ENCODE data around the gene RUBCN. TPM values are rescaled to one million over a fixed set of nuclear protein-coding genes. Genes with fewer than 3 reads are reported as not detected.

RUBCN gene
- total and polyA plus RNA-seq, 8 donors, result 12.3 to 33.0 (median 14.5) TPM

DNA sequence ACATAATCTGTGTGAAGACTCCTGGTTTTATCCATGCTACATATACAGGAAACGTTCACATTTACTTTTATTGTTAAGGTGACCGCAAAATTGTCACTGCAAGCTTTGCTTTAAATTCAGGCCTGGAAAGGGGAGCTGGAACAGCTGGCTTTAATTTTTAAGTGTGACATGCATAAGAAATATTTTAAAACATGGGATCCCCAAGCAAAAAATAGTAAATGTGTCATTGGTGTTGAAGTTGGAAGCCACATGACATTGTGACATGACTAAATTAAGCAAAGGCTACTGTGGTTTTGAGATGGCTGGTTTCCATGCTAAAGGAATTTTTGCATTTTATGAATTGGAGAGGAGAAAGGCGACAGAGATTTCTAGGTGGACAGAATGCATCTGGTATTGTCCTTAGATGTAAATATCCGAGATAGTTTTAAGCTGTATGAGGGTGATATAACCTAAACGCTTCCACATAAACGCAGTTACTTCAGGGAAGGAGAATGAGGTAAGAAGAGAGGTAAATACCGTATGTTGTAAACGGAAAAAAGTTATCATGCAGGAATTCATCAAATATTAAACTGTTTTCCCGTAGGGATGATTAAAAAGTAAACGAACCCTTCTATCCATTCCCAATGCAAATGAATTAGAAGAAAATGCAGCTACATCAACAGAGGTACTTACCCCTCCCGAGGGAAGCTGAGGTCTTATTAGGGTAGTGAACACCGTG is 12.1 kb upstream of the RUBCN start:
- DNase-seq, result no peak
- Histone ChIP-seq H3K4me3 (peak overlapping the region; percentile 90 to 98), H3K36me3 (no peaks in the 10 kb centered on the region), H3K27me3 (no peaks in the 10 kb centered on the region), H3K4me1 (peaks cover 8 to 45% of the 10 kb centered on the region in 2 donors), H3K27ac (peak overlapping the region; percentile 89 to 96), H3K9me3 (no peaks in the 10 kb centered on the region)
- ATAC-seq, result no peak
- TF ChIP-seq, protein P1, sequence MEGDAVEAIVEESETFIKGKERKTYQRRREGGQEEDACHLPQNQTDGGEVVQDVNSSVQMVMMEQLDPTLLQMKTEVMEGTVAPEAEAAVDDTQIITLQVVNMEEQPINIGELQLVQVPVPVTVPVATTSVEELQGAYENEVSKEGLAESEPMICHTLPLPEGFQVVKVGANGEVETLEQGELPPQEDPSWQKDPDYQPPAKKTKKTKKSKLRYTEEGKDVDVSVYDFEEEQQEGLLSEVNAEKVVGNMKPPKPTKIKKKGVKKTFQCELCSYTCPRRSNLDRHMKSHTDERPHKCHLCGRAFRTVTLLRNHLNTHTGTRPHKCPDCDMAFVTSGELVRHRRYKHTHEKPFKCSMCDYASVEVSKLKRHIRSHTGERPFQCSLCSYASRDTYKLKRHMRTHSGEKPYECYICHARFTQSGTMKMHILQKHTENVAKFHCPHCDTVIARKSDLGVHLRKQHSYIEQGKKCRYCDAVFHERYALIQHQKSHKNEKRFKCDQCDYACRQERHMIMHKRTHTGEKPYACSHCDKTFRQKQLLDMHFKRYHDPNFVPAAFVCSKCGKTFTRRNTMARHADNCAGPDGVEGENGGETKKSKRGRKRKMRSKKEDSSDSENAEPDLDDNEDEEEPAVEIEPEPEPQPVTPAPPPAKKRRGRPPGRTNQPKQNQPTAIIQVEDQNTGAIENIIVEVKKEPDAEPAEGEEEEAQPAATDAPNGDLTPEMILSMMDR (IDR thresholded peaks at IDR 0.05), result no peak
- intact Hi-C loops (cut with DNase I), result no loop called here

DNA sequence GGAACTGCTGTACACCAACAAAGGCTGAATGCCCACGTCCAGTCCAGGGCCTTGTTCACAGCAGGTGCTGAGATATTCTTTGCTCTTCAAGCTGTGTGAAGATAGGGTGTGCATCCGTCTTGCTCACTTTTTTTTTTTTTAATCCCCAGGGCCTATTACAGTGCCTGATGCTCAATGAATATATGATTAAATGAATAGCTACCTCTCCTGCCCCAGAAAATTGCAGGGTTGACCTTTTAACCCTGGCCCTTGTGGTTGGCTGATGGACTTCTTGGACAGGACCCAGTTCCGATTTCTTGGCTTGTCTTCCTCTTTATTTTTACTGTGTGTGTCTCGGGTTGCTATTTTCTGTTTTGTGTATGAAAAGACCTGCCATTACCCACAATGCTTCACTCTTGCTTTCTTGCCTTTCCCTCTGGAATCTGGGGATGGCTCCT is 10.1 kb upstream of the RUBCN start:
- Histone ChIP-seq H3K27ac (no peak overlapping the region), H3K36me3 (no peaks in the 10 kb centered on the region), H3K27me3 (no peaks in the 10 kb centered on the region), H3K9me3 (no peaks in the 10 kb centered on the region), H3K4me3 (no peak overlapping the region), H3K4me1 (peaks cover 4 to 29% of the 10 kb centered on the region in 2 donors)
- no peak for ATAC-seq
- intact Hi-C loops (cut with DNase I), result no loop called here
- TF ChIP-seq, protein P1 (IDR thresholded peaks at IDR 0.05), result no peak
- DNase-seq, result no peak

DNA sequence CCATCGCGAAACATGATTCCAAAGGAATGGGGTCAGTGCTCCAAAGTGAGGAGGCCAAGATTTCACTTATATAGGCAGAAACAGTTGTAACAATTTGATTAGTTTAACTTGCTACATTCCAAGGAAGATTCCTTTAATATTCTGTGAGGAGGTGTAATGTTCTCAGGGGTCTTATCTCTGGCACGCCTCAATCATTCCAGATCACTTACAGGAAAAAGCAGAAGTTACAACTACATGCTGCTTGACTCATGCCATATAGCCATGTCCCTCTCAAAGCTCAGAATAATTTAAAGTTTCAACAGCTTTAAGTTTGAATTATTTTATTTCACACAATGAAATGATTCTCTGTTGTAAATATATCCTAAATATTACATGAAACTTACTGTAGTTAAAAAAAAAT is 9.5 kb upstream of the RUBCN start:
- no peak for ATAC-seq
- no peak for DNase-seq
- no peaks in the 10 kb centered on the region for H3K36me3 ChIP-seq
- intact Hi-C loops (cut with DNase I), result no loop called here
- no peaks in the 10 kb centered on the region for H3K9me3 ChIP-seq
- TF ChIP-seq, protein P1 (IDR thresholded peaks at IDR 0.05), result no peak
- no peaks in the 10 kb centered on the region for H3K27me3 ChIP-seq
- H3K4me1 ChIP-seq, result peaks cover 0 to 23% of the 10 kb centered on the region in 2 donors
- H3K27ac ChIP-seq, result no peak overlapping the region
- no peak overlapping the region for H3K4me3 ChIP-seq

DNA sequence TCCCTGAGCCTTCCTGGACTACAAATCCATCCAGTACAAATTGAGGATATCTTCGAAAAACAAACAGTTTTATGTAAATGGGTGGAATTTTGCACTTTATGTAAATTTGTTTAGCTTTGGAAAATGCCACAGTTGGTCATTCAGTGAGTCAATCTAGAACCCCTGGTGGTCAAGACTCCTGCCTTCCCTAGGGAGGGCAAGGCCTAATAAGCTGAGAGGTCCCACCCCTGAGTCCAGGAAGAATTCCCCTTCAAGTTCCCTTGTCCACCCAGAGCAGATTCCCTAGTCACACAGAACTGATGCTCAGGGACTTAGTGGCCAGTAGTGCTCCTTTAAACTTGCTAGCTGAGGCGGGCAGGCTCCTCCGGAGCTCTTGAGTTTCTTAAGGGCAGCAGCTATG is 6.1 kb upstream of the RUBCN start:
- DNase-seq (no peak), ATAC-seq (no peak)
- no peak overlapping the region for H3K4me3 ChIP-seq
- H3K4me1 ChIP-seq, result peaks cover 0 to 15% of the 10 kb centered on the region in 2 donors
- H3K27me3 ChIP-seq, result no peaks in the 10 kb centered on the region
- no peak overlapping the region for H3K27ac ChIP-seq
- TF ChIP-seq, protein P1 (IDR thresholded peaks at IDR 0.05), result no peak
- intact Hi-C loops (cut with DNase I), result no loop called here
- H3K9me3 ChIP-seq, result no peaks in the 10 kb centered on the region
- H3K36me3 ChIP-seq, result no peaks in the 10 kb centered on the region

DNA sequence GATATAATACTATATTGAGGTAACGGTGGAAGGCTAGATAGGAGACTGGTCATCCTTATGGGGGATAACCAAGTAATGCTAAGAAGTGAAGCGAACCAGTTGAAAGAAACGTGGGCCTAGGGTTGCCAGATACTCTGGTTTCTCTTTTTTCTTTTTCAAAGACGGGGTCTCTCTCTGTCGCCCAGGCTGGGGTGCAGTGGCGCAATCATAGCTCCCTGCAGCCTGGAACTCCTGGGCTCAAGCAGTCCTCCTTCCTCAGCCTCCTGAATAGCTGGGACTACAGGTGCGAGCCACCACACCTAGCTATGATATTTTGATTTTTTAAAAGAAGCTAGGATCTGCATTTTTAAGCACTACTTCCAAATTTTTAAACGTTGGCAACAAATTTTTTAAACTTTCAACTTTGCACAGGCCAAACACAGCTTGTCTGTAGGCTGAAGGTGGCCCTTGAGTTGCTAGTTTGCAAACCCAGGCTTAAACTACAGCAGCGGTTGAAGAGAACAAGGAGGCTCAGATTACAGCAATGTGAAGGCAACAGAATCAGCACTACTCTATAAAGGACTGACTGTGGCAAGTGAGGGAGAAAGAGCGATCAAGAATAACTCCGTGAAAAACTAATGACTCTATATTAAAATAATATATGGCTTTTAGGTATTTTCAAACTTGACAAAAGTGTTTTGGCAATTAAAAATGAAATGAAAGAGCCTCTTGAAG is 1.2 kb upstream of the RUBCN start:
- H3K36me3 ChIP-seq, result no peaks in the 10 kb centered on the region
- intact Hi-C loops (cut with DNase I), result no loop called here
- DNase-seq, result no peak
- peaks cover 11 to 30% of the 10 kb centered on the region in 2 donors for H3K4me1 ChIP-seq
- H3K4me3 ChIP-seq, result peak overlapping the region in 1 of 2 donors; percentile 97
- no peaks in the 10 kb centered on the region for H3K9me3 ChIP-seq
- TF ChIP-seq, protein P1 (IDR thresholded peaks at IDR 0.05), result no peak
- H3K27me3 ChIP-seq, result no peaks in the 10 kb centered on the region
- no peak for ATAC-seq
- H3K27ac ChIP-seq, result no peak overlapping the region

Data from left lung (tissue), 10 donors.